Measurements from ENCODE around the gene RASGRP4.
A peak's percentile ranks its signal among the peaks of the same experiment; 100 is the strongest.
"Not testable (repeated sequence)": the region's sequence is repeated elsewhere in the genome, so short reads cannot be mapped to it uniquely, and the experiment has no call there.

The RASGRP4 gene

GRCh38 chr19:38375098-38375493 lies 50.9 kb downstream of the RASGRP4 start:
- no peak for FAIRE-seq

GRCh38 chr19:38374332-38375097 lies 51.5 kb downstream of the RASGRP4 start, which contains the start of gene PSMD8:
Gene PSMD8 (plus strand): TSS chr19:38374571. CDS start chr19:38374602, 31 bp downstream.
- DNase-seq (ENCODE audit: insufficient read length, low spot score), result peak; percentile 97
- peak; percentile 96 for FAIRE-seq

More at GRCh38 chr19:38375098-38375493, 50.9 kb downstream of the RASGRP4 start:
- no peak for DNase-seq (ENCODE audit: insufficient read length, low spot score)

DNA sequence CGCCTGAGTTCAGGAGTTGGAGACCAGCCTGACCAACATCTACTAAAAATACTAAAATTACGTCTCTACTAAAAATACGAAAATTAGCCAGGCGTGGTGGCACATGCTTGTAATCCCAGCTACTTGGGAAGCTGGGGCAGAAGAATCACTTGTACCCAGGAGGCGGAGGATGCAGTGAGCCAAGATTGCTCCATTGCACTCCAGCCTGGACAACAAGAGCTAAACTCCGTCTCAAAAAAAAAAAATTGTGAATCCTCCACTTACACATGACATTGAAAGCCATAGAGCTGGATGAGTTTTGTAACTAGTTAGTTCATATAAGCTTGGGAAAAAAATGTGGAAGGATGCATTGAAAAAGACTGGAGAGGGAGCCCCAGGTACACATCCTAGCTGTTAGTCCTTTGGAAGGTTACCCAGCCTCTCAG lies 52.1 kb downstream of the RASGRP4 start:
- DNase-seq (ENCODE audit: insufficient read length, low spot score) (no peak), FAIRE-seq (no peak)

- DNase-seq (ENCODE audit: insufficient read length, low spot score), result no peak
- no peak for FAIRE-seq
Measured at GRCh38 chr19:38371081-38371480, 54.9 kb downstream of the RASGRP4 start.

GRCh38 chr19:38370299-38370698 lies 55.7 kb downstream of the RASGRP4 start:
- FAIRE-seq, result no peak
- DNase-seq (ENCODE audit: insufficient read length, low spot score), result no peak

DNA sequence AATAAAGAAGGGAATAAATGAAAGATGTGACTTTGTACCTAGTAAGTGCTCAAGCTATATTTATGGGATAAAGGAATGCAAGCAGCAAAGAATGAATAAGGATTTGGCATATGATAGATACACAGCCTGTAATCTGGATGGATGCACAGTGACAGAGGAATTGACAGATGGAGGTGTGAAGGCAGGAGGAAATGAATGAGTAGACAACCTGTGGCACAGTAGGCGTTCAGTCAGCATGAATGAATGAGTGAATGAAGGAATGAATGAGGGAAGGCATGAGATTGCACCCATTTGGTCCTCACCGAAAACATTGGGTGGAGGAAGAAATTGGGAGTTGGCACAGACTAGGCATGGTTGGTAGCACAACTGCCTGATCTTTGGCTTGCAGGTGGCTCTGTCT lies 56.4 kb downstream of the RASGRP4 start:
- DNase-seq (ENCODE audit: insufficient read length, low spot score), result no peak
- peak; percentile 55 for FAIRE-seq

GRCh38 chr19:38367041-38367440 lies 59.0 kb downstream of the RASGRP4 start:
- FAIRE-seq (no peak), DNase-seq (ENCODE audit: insufficient read length, low spot score) (no peak)

- FAIRE-seq; DNase-seq (ENCODE audit: insufficient read length, low spot score): not testable (repeated sequence)
Measured at GRCh38 chr19:38362946-38363688, 62.9 kb downstream of the RASGRP4 start.

- DNase-seq (ENCODE audit: insufficient read length, low spot score) (peak; percentile 78), FAIRE-seq (peak; percentile 80)
Measured at GRCh38 chr19:38362076-38362945, 63.7 kb downstream of the RASGRP4 start.

DNA sequence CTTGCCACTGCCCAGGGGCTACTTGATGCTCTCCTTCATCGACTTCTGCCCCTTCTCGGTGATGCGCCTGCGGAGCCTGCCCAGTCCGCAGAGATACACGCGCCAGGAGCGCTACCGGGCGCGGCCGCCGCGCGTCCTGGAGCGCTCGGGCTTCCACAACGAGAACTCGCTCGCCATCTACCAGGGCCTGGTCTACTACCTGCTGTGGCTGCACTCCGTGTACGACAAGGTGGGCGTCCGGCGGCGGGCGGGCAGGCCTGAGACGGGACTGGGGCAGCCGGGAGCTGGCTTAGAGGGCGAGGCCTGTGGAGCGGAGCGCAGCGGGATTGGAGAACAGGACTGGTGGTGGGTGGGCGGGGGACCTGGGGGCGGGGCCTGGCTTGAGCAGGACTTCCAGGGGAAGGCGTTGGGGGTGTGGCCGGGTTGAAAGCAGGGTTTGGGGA lies 64.4 kb downstream of the RASGRP4 start:
- FAIRE-seq (peak; percentile 74), DNase-seq (ENCODE audit: insufficient read length, low spot score) (peak; percentile 93)

DNA sequence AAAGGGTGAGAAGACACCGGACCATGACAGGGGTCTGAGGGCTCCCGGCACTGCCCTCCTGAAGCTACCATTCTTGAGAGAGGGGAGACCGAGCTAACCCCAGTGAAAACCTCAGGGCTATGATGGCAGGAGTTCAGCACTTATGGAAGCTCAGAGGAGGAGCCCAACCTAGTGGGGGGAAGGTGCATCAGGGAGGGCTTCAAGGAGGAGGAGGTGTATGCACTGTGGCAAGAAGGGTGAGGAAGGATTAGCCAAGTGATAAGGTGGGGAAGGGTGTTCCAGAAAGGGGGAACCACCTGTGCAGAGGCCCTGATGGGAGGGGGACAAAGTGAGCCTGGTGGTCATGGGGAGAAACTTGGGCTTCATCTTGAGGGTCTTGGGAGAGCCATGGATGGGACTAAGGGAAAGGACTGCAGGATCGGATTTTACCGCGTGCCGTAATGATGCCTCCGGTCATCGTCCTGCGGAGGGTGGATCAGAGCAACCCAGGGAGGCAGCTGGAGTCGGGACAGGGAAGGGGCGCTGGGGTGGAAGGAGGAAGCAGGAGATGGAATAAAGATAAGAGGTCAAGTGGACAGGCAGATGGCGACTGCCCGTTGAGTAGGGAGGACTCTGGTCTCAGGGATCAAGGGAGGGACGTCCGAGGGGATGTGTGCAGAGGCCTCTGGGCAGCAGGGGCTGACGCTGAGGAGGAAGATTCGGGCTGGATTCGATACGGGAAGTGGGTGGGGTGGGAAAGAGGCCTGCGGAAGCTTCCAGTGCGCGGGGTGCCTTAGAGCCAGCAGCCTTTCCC lies 65.0 kb downstream of the RASGRP4 start:
- DNase-seq (ENCODE audit: insufficient read length, low spot score) (no peak), FAIRE-seq (no peak)

GRCh38 chr19:38360351-38360750 lies 65.7 kb downstream of the RASGRP4 start:
- FAIRE-seq, result no peak
- no peak for DNase-seq (ENCODE audit: insufficient read length, low spot score)

- FAIRE-seq (no peak), DNase-seq (ENCODE audit: insufficient read length, low spot score) (no peak)
Measured at GRCh38 chr19:38359242-38360021, 66.6 kb downstream of the RASGRP4 start.
